Loucy (cell line): ENCODE measurements around the gene MYOM3.
"Not testable (repeated sequence)": the region's sequence is repeated elsewhere in the genome, so short reads cannot be mapped to it uniquely, and the experiment has no call there.

Experiments
- CTCF ChIP-seq: fragments of 200-600 bp; sonication (generic); conservative IDR thresholded peaks from 2 replicates; pipeline ENCODE4 v1.5.1; 2014; ENCODE audit warnings: mild to moderate bottlenecking, antibody characterized with exemption, low read length
- EZH2phosphoT487 ChIP-seq: fragments of 200-600 bp; IDR thresholded peaks from 2 replicates; pipeline ENCODE4 v1.6.1; 2018; ENCODE audit warnings: antibody characterized with exemption, mild to moderate bottlenecking, moderate library complexity, borderline replicate concordance

- not testable (repeated sequence) for TF ChIP-seq CTCF, EZH2phosphoT487
Observed at GRCh38 chr1:24030976-24031516, 80.9 kb downstream of the MYOM3 start.
